CD4-positive, CD25-positive, alpha-beta regulatory T cell (primary cell): ENCODE measurements around the gene SCGB1D2. TPM values are rescaled to one million over a fixed set of nuclear protein-coding genes. Genes with fewer than 3 reads are reported as not detected.

Source experiments
- ATAC-seq, 2 donors: fragments of 150-1000 bp; cut with Tn5 transposase; one replicate each; pipeline ENCODE4 v1.10.0; 2021; ENCODE audit warnings: low read depth in 2 of 2, moderate number of reproducible peaks in 2 of 2, moderate library complexity in 1 of 2
- DNase-seq, 3 donors: peaks; one replicate each; pipeline versions ENCODE4 v3.0.0 to v3.0.0-alpha.2; 2012 to 2022; ENCODE audit warnings: mixed read lengths in 1 of 3
- H3K27ac ChIP-seq: one replicate; pipeline ENCODE4 v1.7.0; 2013; ENCODE audit warnings: mild to moderate bottlenecking, low read length; ENCODE audit not compliant: insufficient read depth, poor library complexity, severe bottlenecking
- H3K27me3 ChIP-seq: one replicate; pipeline ENCODE4 v1.7.0; 2013; ENCODE audit warnings: low read length; ENCODE audit not compliant: control insufficient read depth, insufficient read depth
- H3K36me3 ChIP-seq: one replicate; pipeline ENCODE4 v1.7.0; 2013; ENCODE audit warnings: mild to moderate bottlenecking, low read length, moderate library complexity; ENCODE audit not compliant: control insufficient read depth, insufficient read depth
- H3K4me1 ChIP-seq: 2 replicates; pipeline ENCODE4 v1.7.0; 2013; ENCODE audit warnings: mild to moderate bottlenecking, low read length; ENCODE audit not compliant: insufficient read depth, control insufficient read depth, poor library complexity, severe bottlenecking
- H3K4me3 ChIP-seq: one replicate; pipeline ENCODE4 v1.7.0; 2013; ENCODE audit warnings: low read depth, mild to moderate bottlenecking, low read length, moderate library complexity
- H3K9me3 ChIP-seq, 2 experiments: 1 replicate in 1 of 2; 2 replicates in 1 of 2; pipeline ENCODE4 v1.7.0; 2013; ENCODE audit warnings: low read length in 2 of 2, mild to moderate bottlenecking in 1 of 2, moderate library complexity in 1 of 2; ENCODE audit not compliant: control insufficient read depth in 2 of 2
- H3K27ac Mint-ChIP-seq, 3 donors: one replicate each; pipeline ENCODE4 v1.8.0; 2020 to 2022; ENCODE audit warnings: mild to moderate bottlenecking in 3 of 3, mixed read lengths in 3 of 3, moderate library complexity in 2 of 3
- H3K27me3 Mint-ChIP-seq: one replicate; pipeline ENCODE4 v1.8.0; 2022; ENCODE audit warnings: mild to moderate bottlenecking, mixed read lengths
- H3K36me3 Mint-ChIP-seq: one replicate; pipeline ENCODE4 v1.8.0; 2020; ENCODE audit warnings: mixed read lengths
- H3K4me1 Mint-ChIP-seq, 4 donors: one replicate each; pipeline ENCODE4 v1.8.0; 2020 to 2022; ENCODE audit warnings: mixed read lengths in 4 of 4, mild to moderate bottlenecking in 1 of 4
- H3K4me3 Mint-ChIP-seq, 4 donors: one replicate each; pipeline ENCODE4 v1.8.0; 2020 to 2022; ENCODE audit warnings: mild to moderate bottlenecking in 4 of 4, mixed read lengths in 4 of 4, moderate library complexity in 3 of 4
- H3K9me3 Mint-ChIP-seq, 7 donors: one replicate each; pipeline ENCODE4 v1.8.0; 2020 to 2022; ENCODE audit warnings: mixed read lengths in 7 of 7, mild to moderate bottlenecking in 3 of 7, moderate library complexity in 2 of 7
- polyA plus RNA-seq, 4 donors: library from polyadenylated mRNA; unstranded; fragments of 300-500 nt; fragmentation: Illumina TruSeq; gene quantifications; one replicate each; pipeline ENCODE4 v1.2.3, GENCODE V29; 2021
- total RNA-seq: library from RNA; stranded (reverse); gene quantifications from one replicate; pipeline ENCODE4 v1.2.3, GENCODE V29; 2022

Gene SCGB1D2
- total and polyA plus RNA-seq, 5 donors from 2014 or later, result not detected

DNA sequence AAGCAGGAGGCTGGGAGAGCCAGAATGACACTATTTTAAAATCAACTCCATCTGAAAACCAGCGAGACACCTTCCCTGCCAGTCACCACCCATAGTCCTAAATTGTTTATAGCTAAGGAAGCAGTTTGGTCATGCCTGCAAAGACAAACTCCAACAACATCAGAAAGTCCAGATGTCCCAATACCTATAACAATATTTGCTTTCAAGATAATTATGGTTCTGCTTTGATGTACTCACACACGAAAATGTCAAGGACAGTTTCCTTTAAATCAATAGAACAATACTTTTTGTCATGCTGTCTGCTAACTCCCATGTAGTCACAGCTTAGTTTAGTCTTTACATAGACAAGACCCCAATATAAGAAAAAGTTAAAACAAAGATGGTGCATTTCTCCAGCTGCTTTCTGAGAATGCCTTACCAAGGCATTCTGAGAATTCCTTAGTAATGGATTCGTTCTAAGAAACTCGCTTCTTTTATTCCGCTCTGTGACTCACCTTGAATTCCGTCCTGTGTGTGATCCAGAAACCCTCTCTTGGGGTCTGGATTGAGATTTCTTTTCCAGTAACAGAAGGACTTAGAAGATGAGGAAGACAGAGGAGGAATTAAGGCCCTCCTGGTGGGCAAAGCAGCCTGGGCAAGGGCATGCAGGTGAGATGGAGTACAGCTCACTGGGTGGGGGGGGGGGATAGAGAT lies 18.4 kb downstream of the SCGB1D2 start:
- peaks cover 3% of the 10 kb centered on the region for H3K27me3 ChIP-seq
- Mint-ChIP-seq H3K9me3 (peaks cover 0 to 5% (median 0%) of the 10 kb centered on the region in 7 donors), H3K27ac (no peak overlapping the region), H3K4me1 (no peaks in the 10 kb centered on the region), H3K27me3 (peaks cover 31% of the 10 kb centered on the region), H3K4me3 (no peak overlapping the region), H3K36me3 (no peaks in the 10 kb centered on the region)
- ATAC-seq (no peak), DNase-seq (no peak)
- H3K4me3 ChIP-seq, result no peak overlapping the region
- no peak overlapping the region for H3K27ac ChIP-seq
- H3K4me1 ChIP-seq, result no peaks in the 10 kb centered on the region
- no peaks in the 10 kb centered on the region for H3K9me3 ChIP-seq
- H3K36me3 ChIP-seq, result no peaks in the 10 kb centered on the region

- ATAC-seq (no peak), DNase-seq (no peak)
- no peak overlapping the region for H3K27ac ChIP-seq
- H3K9me3 Mint-ChIP-seq, result peaks cover 0 to 7% (median 0%) of the 10 kb centered on the region in 7 donors
- H3K27ac Mint-ChIP-seq, result no peak overlapping the region
- H3K27me3 Mint-ChIP-seq, result peaks cover 25% of the 10 kb centered on the region
- no peaks in the 10 kb centered on the region for H3K36me3 ChIP-seq
- H3K4me3 Mint-ChIP-seq, result no peak overlapping the region
- H3K36me3 Mint-ChIP-seq, result no peaks in the 10 kb centered on the region
- no peak overlapping the region for H3K4me3 ChIP-seq
- H3K9me3 ChIP-seq, result no peaks in the 10 kb centered on the region
- H3K4me1 Mint-ChIP-seq, result no peaks in the 10 kb centered on the region
- H3K27me3 ChIP-seq, result no peaks in the 10 kb centered on the region
- H3K4me1 ChIP-seq, result no peaks in the 10 kb centered on the region
These were observed 22.0 kb downstream of the SCGB1D2 start for GRCh38 chr11:62264004-62264403.

DNA sequence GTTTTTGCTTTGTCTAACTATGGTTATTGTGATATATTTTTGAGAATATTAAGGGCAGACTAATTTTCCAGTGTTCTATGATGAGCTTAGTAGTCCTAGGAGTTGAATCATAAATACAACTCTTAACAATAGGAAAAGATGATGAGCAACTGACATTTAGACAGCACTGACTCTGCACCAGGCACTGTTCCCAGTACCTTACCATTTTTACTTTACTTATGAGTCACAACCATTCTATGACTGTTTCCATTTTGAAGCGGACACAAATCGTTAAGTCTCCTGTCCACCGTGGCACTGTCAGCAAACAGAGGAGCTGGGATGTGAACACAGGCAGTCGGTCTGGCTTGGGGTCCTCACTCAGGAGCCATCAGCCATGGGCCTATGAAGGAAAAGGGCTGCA lies 24.5 kb downstream of the SCGB1D2 start:
- no peaks in the 10 kb centered on the region for H3K36me3 ChIP-seq
- Mint-ChIP-seq H3K27me3 (peaks cover 29% of the 10 kb centered on the region), H3K27ac (no peak overlapping the region), H3K36me3 (no peaks in the 10 kb centered on the region), H3K9me3 (peaks cover 0 to 7% (median 0%) of the 10 kb centered on the region in 7 donors), H3K4me1 (no peaks in the 10 kb centered on the region), H3K4me3 (no peak overlapping the region)
- ATAC-seq, result no peak
- H3K27ac ChIP-seq, result no peak overlapping the region
- H3K4me3 ChIP-seq, result no peak overlapping the region
- H3K27me3 ChIP-seq, result peaks cover 1% of the 10 kb centered on the region
- H3K9me3 ChIP-seq, result no peaks in the 10 kb centered on the region
- no peaks in the 10 kb centered on the region for H3K4me1 ChIP-seq
- peak in 1 of 3 donors; percentile 30 for DNase-seq

DNA sequence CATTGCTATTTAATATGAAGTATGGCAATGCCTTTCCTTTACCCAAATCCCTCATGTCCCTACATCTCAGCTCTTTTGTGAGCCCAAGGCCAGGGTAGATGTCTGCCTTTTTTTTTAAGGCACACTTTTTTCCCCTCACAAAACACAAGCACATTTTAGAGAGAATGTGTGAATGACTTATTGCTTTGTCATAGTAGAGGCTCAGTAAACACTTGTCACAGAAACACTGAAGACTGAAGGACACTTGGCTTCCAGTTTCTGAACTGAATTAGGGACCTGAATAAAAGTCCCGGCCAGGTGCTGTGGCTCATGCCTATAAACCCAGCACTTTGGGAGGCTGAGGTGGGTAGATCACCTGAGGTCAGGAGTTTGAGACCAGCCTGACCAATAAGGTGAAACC lies 25.0 kb downstream of the SCGB1D2 start:
- Mint-ChIP-seq H3K27ac (no peak overlapping the region), H3K4me1 (no peaks in the 10 kb centered on the region), H3K27me3 (peaks cover 31% of the 10 kb centered on the region), H3K4me3 (no peak overlapping the region), H3K36me3 (no peaks in the 10 kb centered on the region), H3K9me3 (peaks cover 0 to 7% (median 0%) of the 10 kb centered on the region in 7 donors)
- no peak for DNase-seq
- no peaks in the 10 kb centered on the region for H3K36me3 ChIP-seq
- peaks cover 1% of the 10 kb centered on the region for H3K27me3 ChIP-seq
- no peak overlapping the region for H3K4me3 ChIP-seq
- no peak for ATAC-seq
- H3K27ac ChIP-seq, result no peak overlapping the region
- H3K4me1 ChIP-seq, result no peaks in the 10 kb centered on the region
- no peaks in the 10 kb centered on the region for H3K9me3 ChIP-seq

- Histone ChIP-seq H3K4me1 (no peaks in the 10 kb centered on the region), H3K27ac (no peak overlapping the region), H3K4me3 (no peak overlapping the region), H3K36me3 (no peaks in the 10 kb centered on the region), H3K27me3 (peaks cover 1% of the 10 kb centered on the region), H3K9me3 (no peaks in the 10 kb centered on the region)
- Mint-ChIP-seq H3K9me3 (peaks cover 0 to 7% (median 0%) of the 10 kb centered on the region in 7 donors), H3K4me1 (no peaks in the 10 kb centered on the region), H3K4me3 (no peak overlapping the region), H3K27ac (no peak overlapping the region), H3K27me3 (peaks cover 36% of the 10 kb centered on the region), H3K36me3 (no peaks in the 10 kb centered on the region)
- ATAC-seq (no peak), DNase-seq (peak in 1 of 3 donors; percentile 12)
These were observed 25.5 kb downstream of the SCGB1D2 start for GRCh38 chr11:62267576-62267975.

- Mint-ChIP-seq H3K27me3 (peaks cover 30% of the 10 kb centered on the region), H3K9me3 (peaks cover 0 to 4% (median 0%) of the 10 kb centered on the region in 7 donors), H3K4me3 (no peak within 1 kb of the TSS), H3K36me3 (no peaks in the 10 kb centered on the region), H3K4me1 (no peaks in the 10 kb centered on the region), H3K27ac (no peak within 1 kb of the TSS)
- no peak within 1 kb of the TSS for H3K27ac ChIP-seq
- H3K9me3 ChIP-seq, result no peaks in the 10 kb centered on the region
- no peaks in the 10 kb centered on the region for H3K36me3 ChIP-seq
- H3K4me3 ChIP-seq, result no peak within 1 kb of the TSS
- no peaks in the 10 kb centered on the region for H3K4me1 ChIP-seq
- H3K27me3 ChIP-seq, result peaks cover 1% of the 10 kb centered on the region
- DNase-seq (no peak), ATAC-seq (no peak)
These were observed 27.7 kb downstream of the SCGB1D2 start, which contains the start of gene SCGB2A2 for GRCh38 chr11:62269654-62270278. Gene SCGB2A2 (plus strand): TSS chr11:62270158. CDS start chr11:62270217, 59 bp downstream.

DNA sequence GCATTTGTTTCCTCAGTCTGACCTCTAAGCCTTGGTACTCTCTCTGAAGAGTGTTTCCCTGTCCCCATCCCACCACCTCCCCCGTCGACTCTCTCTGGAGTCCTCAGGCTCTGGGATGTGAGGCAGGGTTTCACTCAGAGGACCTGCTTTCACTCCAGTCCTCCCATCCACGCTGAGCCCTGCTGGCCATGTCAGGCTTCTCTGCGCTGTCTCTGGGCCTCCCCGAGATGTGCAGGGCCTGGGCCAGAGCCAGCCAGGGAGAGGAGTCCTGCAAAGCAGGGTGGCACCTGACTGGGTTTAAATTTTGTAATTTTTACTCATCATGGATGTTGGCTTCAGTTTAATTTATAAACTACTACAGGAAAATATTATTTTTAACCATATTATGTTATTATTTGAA lies 31.2 kb downstream of the SCGB1D2 start:
- H3K27ac Mint-ChIP-seq, result no peak overlapping the region
- Histone ChIP-seq H3K4me1 (no peaks in the 10 kb centered on the region), H3K27ac (no peak overlapping the region), H3K36me3 (no peaks in the 10 kb centered on the region), H3K4me3 (no peak overlapping the region), H3K9me3 (no peaks in the 10 kb centered on the region), H3K27me3 (peaks cover 1% of the 10 kb centered on the region)
- DNase-seq (no peak), ATAC-seq (no peak)
- H3K4me3 Mint-ChIP-seq, result no peak overlapping the region
- peaks cover 0 to 4% (median 0%) of the 10 kb centered on the region in 7 donors for H3K9me3 Mint-ChIP-seq
- H3K27me3 Mint-ChIP-seq, result peaks cover 14% of the 10 kb centered on the region
- no peaks in the 10 kb centered on the region for H3K36me3 Mint-ChIP-seq
- no peaks in the 10 kb centered on the region for H3K4me1 Mint-ChIP-seq
